Measurements from ENCODE around the gene RNF103. TPM values are rescaled to one million over a fixed set of nuclear protein-coding genes. Genes with fewer than 3 reads are reported as not detected.

Gene RNF103
- 22.5 and 24.0 TPM in 2 replicates for total RNA-seq

GRCh38 chr2:86623494-86624266 is at the start of gene RNF103:
RNF103 (minus strand) TSS chr2:86623865; CDS start chr2:86622886, 979 bp downstream.

GRCh38 chr2:86562922-86563649 is 60.6 kb downstream of the RNF103 start, which contains the start of gene CHMP3:
CHMP3 (minus strand) TSS chr2:86563443; CDS start chr2:86563348, 95 bp downstream.

Other genes starting within 250 kb of the RNF103 start
- gene KDM3A, start 182.5 kb downstream of the RNF103 start, total RNA-seq: 19.1 and 21.8 TPM in 2 replicates
- gene CHMP3, start 60.4 kb downstream of the RNF103 start, total RNA-seq: 42.2 and 42.6 TPM in 2 replicates
- gene RMND5A, start 96.4 kb upstream of the RNF103 start, total RNA-seq: 16.6 and 19.1 TPM in 2 replicates
- gene CD8A, start 167.0 kb upstream of the RNF103 start, total RNA-seq: not detected in 2 replicates
- gene CD8B, start 238.0 kb upstream of the RNF103 start, total RNA-seq: not detected in 2 replicates